ENCODE measurements around the gene ZFHX3. TPM values are rescaled to one million over a fixed set of nuclear protein-coding genes. Genes with fewer than 3 reads are reported as not detected.

ZFHX3 gene
- total and polyA plus RNA-seq, 9 of the 15 experiments (the other 6 are each of a cell fraction or from before 2014, with no cell fraction given), result 0.01 to 0.23 (median 0.06) TPM; not detected in 4

- Histone ChIP-seq H3K9me3 (replicated peaks; ENCODE audit: control insufficient read depth, insufficient read depth, low read depth, low read length) (no peaks in the 10 kb centered on the region), H3K79me2 (ENCODE audit: control insufficient read depth, insufficient read depth, low read length) (no peaks in the 10 kb centered on the region), H3K27ac (ENCODE audit: extremely low read depth, low read depth, low read length) (no peak overlapping the region), H3K4me3 (no peak overlapping the region), H3K9me1 (ENCODE audit: control insufficient read depth, insufficient read depth, low read length) (no peaks in the 10 kb centered on the region), H3K9ac (ENCODE audit: insufficient read depth in 1 of 2, low read depth in 2 of 2, low read length in 2 of 2) (no peak overlapping the region), H3K4me1 (replicated peaks in 1 of 2; ENCODE audit: control insufficient read depth in 2 of 2, insufficient read depth in 2 of 2, low read length in 2 of 2) (no peaks in the 10 kb centered on the region; a peak in 1 of 5 replicates), H2AFZ (ENCODE audit: low read depth, low read length) (no peak overlapping the region), H3K27me3 (ENCODE audit: control insufficient read depth in 2 of 2, insufficient read depth in 2 of 2, low read length in 2 of 2) (peaks cover 12 to 59% of the 10 kb centered on the region in 2 experiments; a peak in 3 of 5 replicates), H4K20me1 (replicated peaks; ENCODE audit: control insufficient read depth, insufficient read depth, low read length) (no peaks in the 10 kb centered on the region), H3K36me3 (ENCODE audit: control insufficient read depth, insufficient read depth, low read length) (no peaks in the 10 kb centered on the region), H3K4me2 (ENCODE audit: insufficient read depth, low read length) (no peak overlapping the region)
- intact Hi-C loops (cut with micrococcal nuclease), result no loop called here
- ChIA-PET POLR2A (interaction anchor here (0.6 kb wide), 1 partner anchor 1259 kb away, joined by 3 read pairs; no protein-coding TSS in a partner anchor), CTCF (ENCODE audit: low intra/inter-chr PET ratio) (no interaction called here)
- TF ChIP-seq CBX2 (IDR thresholded peaks at IDR 0.05; ENCODE audit: insufficient read depth, low read length, poor library complexity, severe bottlenecking), result no peak
- TF ChIP-seq POLR2AphosphoS2 (IDR thresholded peaks at IDR 0.05; ENCODE audit: low read length), result no peak
- TF ChIP-seq HIVEP1 (CRISPR knock-in tag; IDR thresholded peaks at IDR 0.05), result no peak
- TF ChIP-seq ZNF511 (CRISPR knock-in tag; IDR thresholded peaks at IDR 0.05), result no peak
- TF ChIP-seq GABPA (tag; conservative IDR thresholded peaks at IDR 0.05; ENCODE audit: low read depth), result no peak
- no peak for TF ChIP-seq DIDO1 (tag; IDR thresholded peaks at IDR 0.05; ENCODE audit: low read depth)
- no peak for TF ChIP-seq L3MBTL2 (IDR thresholded peaks at IDR 0.05)
- TF ChIP-seq ARNT (IDR thresholded peaks at IDR 0.05), result no peak
- no peak for TF ChIP-seq PTBP1 (IDR thresholded peaks at IDR 0.05; ENCODE audit: low read depth, low read length)
- in situ Hi-C loops (cut with MboI), result no loop called here
- DNase-seq (ENCODE audit: extremely low read depth in 1 of 4, low spot score in 3 of 4), result no peak
- ATAC-seq, result no peak
- 0% methylated on average over 10 of the region's 11 CpGs for WGBS (ENCODE audit: insufficient coverage, low coverage, missing lambda C conversion rate)
- no TSS peak for BruUV-seq (replicated peaks)
- FAIRE-seq, result no peak
Observed at GRCh38 chr16:72985148-72985941, 62.6 kb downstream of the ZFHX3 start.

Measured in K562 (cell line).